ENCODE data around the gene EIF2S3.
A peak's percentile ranks its signal among the peaks of the same experiment; 100 is the strongest.
"Not testable (repeated sequence)": the region's sequence is repeated elsewhere in the genome, so short reads cannot be mapped to it uniquely, and the experiment has no call there.

The EIF2S3 gene

DNA sequence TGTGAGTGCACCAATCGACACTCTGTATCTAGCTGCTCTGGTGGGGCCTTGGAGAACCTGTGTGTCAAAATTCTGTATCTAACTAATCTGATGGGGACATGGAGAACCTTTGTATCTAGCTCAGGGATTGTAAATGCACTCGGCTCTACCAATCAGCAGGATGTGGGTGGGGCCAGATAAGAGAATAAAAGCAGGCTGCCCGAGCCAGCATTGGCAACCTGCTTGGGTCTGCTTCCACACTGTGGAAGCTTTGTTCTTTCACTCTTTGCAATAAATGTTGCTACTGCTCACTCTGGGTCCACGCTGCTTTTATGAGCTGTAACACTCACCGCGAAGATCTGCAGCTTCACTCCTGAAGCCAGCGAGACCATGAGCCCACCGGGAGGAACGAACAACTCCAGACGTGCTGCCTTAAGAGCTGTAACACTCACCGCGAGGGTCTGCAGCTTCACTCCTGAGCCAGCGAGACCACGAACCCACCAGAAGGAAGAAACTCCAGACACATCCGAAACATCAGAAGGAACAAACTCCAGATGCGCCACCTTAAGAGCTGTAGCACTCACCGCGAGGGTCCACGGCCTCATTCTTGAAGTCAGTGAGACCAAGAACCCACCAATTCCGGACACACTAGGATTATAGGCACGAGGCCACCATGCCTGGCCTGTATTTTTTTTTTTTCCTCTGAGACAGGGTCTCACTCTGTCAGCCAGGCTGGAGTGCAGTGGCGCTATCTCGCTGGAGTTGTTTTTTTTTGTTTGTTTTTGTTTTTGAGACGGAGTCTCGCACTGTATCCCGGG is 4.0 kb upstream of the EIF2S3 start:
- DNase-seq, result not testable (repeated sequence)

DNA sequence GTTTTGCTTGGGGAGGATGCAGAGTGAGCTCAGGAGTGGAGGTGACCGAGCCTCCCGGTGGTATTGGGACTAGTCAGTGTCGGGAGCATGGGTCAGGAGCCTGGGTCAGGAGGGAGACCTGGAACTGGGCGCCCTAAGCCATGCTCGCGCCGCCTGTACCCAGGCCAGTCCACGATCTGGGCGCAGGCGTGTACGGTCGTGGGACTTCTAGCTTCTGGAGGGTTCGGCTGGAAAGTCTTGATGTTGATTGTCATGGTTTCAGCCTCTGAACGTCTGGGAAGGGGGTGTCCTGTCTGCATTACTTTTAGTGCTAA is 244 bp downstream of the EIF2S3 start:
- DNase-seq, result no peak

DNA sequence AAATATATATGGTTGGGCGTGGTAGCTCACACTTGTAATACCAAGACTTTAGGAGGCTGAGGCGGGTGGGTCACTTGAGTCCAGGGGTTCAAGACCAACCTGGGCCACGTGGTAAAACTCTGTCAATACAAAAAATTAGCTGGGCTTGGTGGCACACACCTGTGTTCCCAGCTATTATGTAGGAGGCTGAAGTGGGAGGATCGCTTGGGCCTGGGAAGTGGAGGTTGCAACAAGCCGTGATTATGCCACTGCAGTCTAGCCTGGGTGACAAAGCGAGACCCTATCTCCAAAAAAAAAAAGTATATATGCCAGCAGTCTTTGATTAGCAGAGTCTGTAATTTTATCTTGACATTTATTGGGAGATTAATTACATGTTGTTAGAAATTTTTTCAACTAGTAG is 8.7 kb downstream of the EIF2S3 start:
- no peak for DNase-seq

DNA sequence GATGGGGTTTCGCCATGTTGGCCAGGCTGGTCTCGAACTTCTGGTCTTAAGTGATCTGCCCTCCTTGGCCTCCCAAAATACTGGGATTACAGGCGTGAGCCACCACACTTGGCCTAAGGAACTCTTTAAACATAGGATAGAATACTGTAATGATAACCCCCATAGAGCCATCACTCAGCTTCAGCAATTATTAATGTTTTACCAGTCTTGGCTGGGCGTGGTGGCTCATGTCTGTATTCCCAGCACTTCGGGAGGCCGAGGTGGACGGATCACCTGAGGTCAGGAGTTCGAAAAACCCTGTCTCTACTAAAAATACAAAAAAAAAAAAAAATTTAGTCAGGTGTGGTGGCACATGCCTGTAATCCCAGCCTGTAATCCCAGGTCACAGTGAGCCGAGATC is 15.1 kb downstream of the EIF2S3 start:
- no peak for DNase-seq

DNA sequence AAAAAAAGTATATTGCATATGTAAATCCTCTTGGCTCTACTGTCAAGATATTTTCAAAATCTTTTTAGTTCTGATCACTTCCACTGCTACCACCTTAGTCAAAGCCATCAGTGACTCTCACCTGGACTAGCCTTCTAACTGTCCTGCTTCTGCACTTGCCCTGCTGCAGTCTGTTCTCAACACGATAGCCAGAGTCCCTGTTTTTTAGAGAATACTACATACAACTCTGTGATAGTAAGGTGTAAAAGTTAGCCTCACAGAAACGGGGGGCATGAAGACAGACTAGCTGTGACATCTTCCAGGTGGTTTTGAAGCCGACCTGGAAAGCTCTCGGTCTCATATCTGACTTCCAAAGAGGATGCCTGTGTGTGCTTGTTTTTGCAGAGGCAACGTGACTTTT is 24.7 kb downstream of the EIF2S3 start:
- DNase-seq, result no peak

DNA sequence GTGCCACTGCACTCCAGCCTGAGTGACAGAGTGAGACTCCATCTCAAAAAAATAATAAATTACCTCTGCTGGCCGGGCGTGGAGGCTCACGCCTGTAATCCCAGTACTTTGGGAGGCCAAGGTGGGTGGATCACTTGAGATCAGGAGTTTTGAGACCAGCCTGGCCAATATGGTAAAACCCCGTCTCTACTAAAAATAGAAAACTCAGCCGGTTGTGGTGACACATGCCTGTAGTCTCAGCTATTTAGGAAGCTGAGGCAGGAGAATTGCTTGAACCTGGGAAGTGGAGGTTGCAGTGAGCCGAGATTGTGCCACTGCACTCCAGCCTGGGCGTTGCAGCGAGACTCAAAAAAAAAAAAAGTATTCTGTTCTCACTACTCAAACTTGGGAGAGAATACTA is 25.5 kb downstream of the EIF2S3 start:
- not testable (repeated sequence) for DNase-seq

DNA sequence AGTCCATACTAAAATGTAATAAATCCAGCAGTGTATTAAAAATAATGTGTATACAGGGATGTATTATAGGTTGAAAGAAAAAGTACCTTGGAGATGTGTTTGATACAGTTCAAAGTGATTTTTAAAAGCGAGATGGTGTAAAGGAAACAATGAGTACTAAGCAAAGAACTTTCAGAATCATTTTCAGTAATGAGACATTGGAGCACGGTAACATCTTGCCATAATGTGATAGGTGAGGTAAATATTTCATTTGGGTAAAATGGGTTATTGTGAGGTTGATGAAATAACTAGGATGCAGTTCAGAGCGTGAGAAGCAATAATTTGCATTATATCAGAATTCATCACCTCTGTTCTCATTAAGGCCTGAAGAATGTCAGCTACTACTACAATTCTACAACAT is 25.9 kb downstream of the EIF2S3 start:
- no peak for DNase-seq

DNA sequence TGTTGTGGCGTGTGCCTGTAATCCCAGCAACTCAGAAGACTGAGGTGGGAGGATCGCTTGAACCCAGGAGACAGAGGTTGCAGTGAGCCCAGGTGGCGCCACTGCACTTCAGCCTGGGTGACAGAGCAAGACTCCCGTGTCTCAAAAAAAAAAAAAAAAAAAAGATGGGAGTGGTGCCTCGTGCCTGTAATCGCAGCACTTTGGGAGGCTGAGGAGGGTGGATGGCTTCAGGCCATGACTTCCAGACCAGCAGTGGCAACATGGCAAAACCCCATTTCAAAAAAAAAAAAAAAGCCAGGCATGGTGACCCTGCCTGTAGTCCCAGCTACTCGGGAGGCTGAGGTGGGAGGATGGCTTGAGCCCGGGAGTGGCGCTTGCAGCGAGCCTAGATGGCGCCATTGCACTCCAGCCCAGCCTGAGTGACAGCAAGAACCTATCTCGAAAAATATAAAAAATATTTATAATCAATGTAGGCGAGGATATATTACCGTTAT is 27.0 kb downstream of the EIF2S3 start:
- peak; percentile 23 for DNase-seq

DNA sequence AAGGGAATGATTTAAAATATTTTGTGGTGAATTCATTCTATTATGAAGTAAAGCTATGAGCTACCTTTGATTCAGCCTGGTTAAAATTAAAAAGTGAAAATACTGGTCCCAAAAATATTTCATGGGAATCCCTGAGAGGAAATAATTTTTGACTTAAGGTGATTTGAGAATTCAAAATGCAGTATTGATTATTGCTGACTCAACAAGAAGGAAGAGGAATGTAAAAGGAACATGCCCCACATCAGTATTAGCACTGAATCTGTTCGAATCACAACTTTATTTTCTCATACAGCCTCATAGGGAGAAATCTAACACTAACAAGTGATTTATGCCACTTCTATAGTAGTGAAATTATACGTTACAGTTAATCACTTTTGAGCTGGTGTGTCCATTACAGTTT is 27.7 kb downstream of the EIF2S3 start:
- no peak for DNase-seq

DNA sequence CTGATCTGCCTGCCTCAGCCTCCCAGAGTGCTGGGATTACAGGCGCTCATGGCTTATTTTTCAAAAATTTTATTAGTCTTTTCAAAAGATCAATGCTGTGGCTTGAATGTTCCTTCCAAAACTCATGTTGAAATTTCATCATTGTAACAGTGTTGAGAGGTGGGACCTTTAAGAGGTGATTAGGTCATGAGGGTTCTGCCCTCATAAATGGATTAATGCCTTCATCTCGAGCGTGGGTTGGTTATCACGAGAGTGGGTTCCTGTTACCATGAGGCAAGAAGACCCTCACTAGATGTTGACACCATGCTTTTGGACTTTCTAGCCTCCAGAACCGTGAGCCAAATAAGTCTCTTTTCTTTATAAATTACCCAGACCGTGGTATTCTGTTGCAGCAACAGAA is 30.3 kb downstream of the EIF2S3 start:
- no peak for DNase-seq

DNA sequence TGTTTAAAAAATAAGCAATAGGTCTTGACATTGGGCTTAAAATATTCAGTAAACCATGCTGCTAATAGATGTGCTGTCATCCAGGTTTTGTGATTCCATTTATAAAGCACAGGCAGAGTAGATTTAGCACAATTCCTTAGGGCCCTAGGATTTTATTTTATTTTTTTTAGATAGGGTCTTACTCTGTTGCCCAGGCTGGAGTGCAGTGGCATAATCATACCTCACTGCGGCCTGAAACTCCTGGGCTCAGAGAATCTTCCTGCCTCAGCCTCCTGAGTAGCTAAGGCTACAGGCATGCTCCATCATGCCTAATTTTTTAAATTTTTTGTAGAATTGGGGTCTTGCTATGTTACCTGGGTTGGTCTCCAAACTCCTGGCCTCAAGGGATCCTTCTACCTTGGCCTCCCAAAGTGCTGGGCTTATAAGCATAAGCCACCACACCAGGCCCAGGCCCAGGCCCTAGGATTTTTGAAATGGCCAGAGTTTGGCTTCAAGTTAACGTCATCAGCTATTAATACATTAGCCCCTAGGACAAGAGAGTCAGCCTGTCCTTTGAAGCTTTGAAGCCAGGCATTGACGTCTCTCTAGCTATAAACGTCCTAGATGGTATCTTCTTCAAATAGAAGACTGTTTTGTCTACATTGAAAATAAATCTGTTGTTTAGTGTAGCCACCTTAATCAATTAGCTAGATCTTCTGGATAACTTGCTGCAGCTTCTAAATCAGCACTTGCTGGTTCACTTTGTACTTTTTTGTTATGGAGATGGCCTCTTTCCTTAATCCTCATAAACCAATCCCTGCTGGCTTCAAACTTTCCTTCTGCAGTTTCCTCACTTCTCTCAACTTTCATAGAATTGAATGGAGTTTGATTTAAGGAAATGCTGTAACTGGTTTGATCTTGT is 35.8 kb downstream of the EIF2S3 start:
- DNase-seq, result no peak

DNA sequence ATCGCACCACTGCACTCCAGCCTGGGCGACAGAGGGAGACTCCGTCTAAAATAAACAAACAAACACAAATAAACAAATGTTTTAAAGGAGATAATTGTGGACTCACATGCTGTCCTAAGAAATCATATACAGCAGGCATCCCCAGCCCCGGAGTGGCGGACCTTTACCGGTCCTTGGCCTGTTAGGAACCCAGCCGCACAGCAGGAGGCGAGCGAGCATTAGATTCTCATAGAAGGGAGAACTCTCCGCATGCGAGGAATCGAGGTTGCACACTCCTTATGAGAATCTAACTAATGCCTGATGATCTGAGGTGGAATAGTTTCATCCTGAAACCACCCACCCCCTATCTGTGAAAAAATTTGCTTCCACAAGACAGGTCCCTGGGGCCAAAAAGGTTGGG is 39.0 kb downstream of the EIF2S3 start:
- DNase-seq, result no peak

DNA sequence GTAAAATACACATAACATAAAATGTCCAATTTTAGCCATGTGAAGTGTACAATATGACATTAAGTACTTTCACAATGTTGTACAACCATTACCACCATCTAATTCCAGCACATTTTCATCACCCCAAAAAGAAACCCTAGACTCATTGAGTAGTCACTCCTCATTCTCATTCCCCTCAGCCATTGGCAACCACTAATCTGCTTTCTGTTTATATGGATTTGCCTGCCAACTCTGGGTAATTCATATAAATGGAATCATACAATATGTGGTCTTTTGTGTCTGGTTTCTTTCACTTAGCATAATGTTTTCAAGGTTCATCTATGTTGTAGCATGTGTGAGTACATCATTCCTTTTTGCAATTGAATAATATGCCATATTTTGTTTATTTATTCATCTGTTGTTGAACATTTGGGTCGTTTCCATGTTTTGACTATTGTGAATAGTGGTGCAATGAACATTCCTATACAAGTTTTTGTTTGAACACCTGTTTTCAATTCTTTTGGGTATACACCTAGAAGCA is 43.0 kb downstream of the EIF2S3 start:
- no peak for DNase-seq

DNA sequence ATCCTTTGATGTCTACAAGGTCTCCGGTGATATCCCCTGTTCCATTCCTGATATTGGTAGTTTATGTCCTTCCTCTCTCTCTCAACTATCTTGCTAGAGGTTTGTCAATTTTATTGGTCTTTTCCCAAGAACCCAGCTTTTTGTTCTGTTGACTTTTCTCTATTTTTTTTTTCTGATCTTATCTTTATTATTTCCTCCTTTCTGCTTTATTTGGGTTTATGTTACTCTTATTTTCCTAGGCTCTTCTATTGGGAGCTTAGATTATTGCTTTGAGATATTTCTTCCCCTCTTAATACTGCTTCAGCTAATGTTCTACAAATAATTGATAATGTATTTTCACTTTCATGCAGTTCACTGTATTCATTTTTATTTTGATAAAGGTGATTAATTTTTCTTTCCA is 44.2 kb downstream of the EIF2S3 start:
- DNase-seq, result no peak

DNA sequence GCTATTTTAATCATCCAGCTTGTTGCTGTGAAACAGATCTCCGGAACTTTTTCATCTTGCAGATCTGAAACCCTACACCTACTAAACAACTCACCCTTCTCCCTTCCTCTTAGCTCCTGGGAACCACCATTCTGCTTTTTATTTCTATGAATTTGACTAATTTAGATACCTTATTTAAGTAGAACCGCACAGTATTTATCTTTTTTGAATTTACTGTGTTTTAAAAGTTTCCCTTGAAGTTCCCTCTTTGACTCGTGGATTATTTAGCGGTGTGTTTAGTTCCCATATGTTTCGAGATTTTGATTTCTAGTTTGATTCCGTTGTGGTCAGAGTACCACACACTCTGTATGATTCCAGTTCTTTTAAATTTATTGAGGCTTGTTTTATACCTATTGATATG is 44.6 kb downstream of the EIF2S3 start:
- no peak for DNase-seq

DNA sequence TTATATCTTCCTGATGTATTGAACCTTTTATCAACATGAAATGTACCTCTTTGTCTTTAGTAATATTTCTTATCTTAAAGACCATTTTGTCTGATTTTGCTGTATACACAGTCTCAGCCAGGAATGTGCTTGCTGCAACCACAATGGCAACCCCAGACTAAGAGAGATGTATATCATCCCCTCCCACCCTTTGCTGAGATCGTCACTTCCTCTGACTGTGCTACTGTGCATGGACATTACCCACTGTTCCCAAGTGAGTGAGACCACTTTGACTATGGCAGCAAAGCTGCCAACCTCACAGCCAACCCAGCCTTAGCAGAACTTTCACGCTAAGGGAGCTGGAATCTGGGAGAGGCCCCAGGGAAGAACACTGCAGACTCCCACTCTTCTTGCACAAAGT is 46.0 kb downstream of the EIF2S3 start:
- DNase-seq, result no peak

DNA sequence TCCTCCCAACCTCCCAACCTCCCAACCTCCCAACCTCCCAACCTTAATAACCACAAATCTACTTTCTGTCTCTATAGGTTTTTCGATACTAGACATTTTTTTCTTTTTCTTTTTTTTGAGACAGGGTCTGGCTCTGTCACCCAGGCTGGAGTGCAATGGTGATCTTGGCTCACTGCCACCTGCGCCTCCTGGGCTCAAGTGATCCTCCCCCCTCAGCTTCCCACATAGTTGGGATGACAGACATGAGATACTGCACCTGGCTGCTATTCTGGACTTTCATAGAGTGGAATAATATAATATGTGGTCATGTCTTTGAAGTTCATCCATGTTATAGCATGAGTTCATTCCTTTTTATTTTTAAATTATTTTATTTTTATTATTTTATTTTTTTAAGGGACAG is 55.3 kb downstream of the EIF2S3 start:
- peak; percentile 11 for DNase-seq

DNA sequence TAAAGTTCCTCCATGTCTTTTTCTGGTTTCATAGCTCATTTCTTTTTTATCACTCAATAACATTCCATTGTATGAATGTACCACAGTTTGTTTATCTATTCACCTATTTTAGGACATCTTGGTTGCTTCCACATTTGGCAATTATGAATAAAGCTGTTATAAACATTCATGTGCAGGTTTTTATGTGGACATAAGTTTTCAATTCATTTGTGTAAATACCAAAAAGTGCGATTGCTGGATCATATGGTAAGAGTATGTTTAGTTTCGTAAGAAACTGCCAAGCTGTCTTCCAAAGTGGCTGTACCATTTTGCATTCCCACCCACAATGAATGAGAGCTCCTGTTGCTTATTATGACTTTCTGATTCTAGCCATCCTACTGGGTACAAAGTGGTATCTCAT is 58.4 kb downstream of the EIF2S3 start:
- no peak for DNase-seq

DNA sequence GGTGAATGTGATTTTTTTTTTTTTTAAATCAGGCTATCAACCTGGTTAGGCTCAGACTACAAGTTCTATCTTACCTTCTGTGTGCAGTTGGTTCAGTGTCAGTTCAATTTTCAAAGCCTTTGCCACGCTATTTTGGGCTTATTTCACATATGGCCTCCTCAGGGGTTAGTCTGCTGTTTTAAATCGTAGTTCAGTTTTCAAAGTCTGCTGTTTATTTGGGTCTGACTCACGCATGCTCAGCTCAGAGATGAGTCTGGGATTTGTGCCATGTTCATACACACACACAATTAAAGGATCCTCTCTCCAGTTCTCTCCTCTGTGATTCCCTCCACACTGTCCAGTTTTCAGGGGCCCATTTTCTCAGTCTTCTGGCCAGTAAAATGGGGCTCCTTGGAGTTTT is 62.5 kb downstream of the EIF2S3 start:
- DNase-seq, result no peak

DNA sequence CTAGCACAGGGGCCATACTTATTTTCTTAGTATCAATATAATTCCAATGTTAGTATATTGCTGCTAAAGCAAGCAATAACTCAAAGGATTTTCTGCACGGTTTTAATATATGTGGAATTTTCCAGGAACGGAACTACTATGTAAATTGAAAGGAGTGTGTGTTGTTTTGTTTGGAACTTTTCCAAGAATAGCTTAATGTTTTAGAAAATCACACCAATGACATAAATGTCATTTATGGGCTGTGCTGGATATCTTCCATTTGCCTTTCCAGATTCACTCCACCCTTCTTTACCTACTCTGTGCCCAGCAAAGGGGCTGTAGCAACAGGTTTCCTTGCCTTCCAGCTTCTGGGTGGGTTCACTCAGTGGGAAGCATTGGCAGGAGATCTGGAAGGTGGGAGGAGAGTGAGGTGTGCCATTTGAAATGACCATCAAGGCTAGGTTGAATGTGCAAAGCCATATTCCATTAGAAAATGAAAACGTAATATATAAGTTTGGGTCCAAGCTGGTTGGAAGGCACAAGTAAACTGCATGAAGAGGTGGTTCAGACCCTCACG is 69.6 kb downstream of the EIF2S3 start:
- DNase-seq, result no peak

DNA sequence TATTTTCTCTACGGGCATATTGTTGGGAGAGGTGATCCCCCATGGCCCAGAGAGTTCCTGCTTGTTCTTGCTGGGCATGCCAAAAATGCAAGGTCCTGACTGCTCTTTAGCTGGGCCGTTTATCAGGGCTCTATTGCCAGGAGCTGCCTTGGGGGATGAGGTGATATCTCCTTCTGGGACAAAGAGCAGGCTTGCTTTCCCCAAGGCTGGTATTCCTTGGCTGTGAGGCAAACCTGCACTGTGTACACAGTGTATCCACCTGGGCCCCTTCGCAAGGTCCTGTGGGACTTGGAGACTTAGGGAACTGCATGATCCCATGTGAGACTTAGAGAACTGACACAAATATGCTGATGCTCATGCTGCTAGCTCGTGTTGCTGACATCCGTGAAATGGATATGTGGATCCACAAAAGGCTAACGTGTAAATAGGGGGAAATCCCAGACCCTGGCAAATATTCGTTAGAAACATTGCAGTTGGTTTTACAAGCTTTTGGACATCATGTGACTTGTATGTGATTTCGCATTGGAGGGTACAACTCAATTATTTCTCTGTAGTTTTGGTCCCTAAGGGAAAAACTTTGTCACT is 70.4 kb downstream of the EIF2S3 start:
- no peak for DNase-seq
